Measurements from ENCODE around the gene RABEP1. TPM values are rescaled to one million over a fixed set of nuclear protein-coding genes. Genes with fewer than 3 reads are reported as not detected.
A peak's percentile ranks its signal among the peaks of the same experiment; 100 is the strongest.

The RABEP1 gene
- total RNA-seq, 2 experiments from 2014 or later: 60.7 to 60.8 TPM

- CTCF ChIA-PET: interaction anchor here (2.5 kb wide), 1 partner anchor 28 kb away, joined by 8 read pairs; the partner anchor contains the start of gene C1QBP
- Mint-ChIP-seq H3K27ac (peak overlapping the region; percentile 75), H3K36me3 (peaks cover 37% of the 10 kb centered on the region), H3K4me3 (peak overlapping the region; percentile 11), H3K27me3 (no peaks in the 10 kb centered on the region), H3K4me1 (ENCODE audit: low read depth) (peaks cover 44% of the 10 kb centered on the region), H3K9me3 (no peaks in the 10 kb centered on the region)
- POLR2A ChIA-PET: interaction anchor here (1.0 to 1.4 kb wide), 2 partner anchors 8 to 22 kb away, joined by 3 to 7 read pairs; partner anchors contain the start of gene NUP88
- peak; percentile 28 for DNase-seq
- intact Hi-C loops (cut with micrococcal nuclease): no loop called here
These were observed 128.6 kb downstream of the RABEP1 start for GRCh38 chr17:5410594-5411272.

- DNase-seq: no peak
- peaks cover 63% of the 10 kb centered on the region for H3K4me1 Mint-ChIP-seq (ENCODE audit: low read depth)
- no peaks in the 10 kb centered on the region for H3K9me3 Mint-ChIP-seq
- H3K27ac Mint-ChIP-seq: peak overlapping the region; percentile 77
- intact Hi-C loops (cut with micrococcal nuclease): no loop called here
- H3K36me3 Mint-ChIP-seq: peaks cover 46% of the 10 kb centered on the region
- CTCF ChIA-PET: interaction anchor here (0.7 to 3.5 kb wide), 2 partner anchors 14 to 26 kb away, joined by 3 to 13 read pairs; partner anchors contain the start of gene C1QBP
- H3K4me3 Mint-ChIP-seq: no peak overlapping the region
- H3K27me3 Mint-ChIP-seq: no peaks in the 10 kb centered on the region
- POLR2A ChIA-PET: no interaction called here
These were observed 131.6 kb downstream of the RABEP1 start for GRCh38 chr17:5413682-5414081.

- POLR2A ChIA-PET: interaction anchor here (1.1 kb wide), 1 partner anchor 69 kb away, joined by 6 read pairs; the partner anchor contains the start of genes DERL2 and MIS12
- peaks cover 61% of the 10 kb centered on the region for H3K4me1 Mint-ChIP-seq (ENCODE audit: low read depth)
- peaks cover 43% of the 10 kb centered on the region for H3K36me3 Mint-ChIP-seq
- H3K27ac Mint-ChIP-seq: no peak overlapping the region
- DNase-seq: no peak
- intact Hi-C loops (cut with micrococcal nuclease): loop anchor here (5.0 kb wide), 4 partner anchors 50 to 470 kb away; partner anchors contain the start of genes DHX33, PFN1 and ZNF594
- CTCF ChIA-PET: interaction anchor here (0.5 to 1.1 kb wide), 2 partner anchors 135 to 179 kb away, joined by 3 to 5 read pairs; no protein-coding TSS in a partner anchor
- H3K4me3 Mint-ChIP-seq: peak overlapping the region; percentile 56
- H3K27me3 Mint-ChIP-seq: no peaks in the 10 kb centered on the region
- no peaks in the 10 kb centered on the region for H3K9me3 Mint-ChIP-seq
These were observed 134.8 kb downstream of the RABEP1 start for GRCh38 chr17:5416901-5417300.

- Mint-ChIP-seq H3K4me3 (peak overlapping the region; percentile 99), H3K9me3 (no peaks in the 10 kb centered on the region), H3K27me3 (no peaks in the 10 kb centered on the region), H3K4me1 (ENCODE audit: low read depth) (peaks cover 53% of the 10 kb centered on the region), H3K27ac (peak overlapping the region; percentile 98), H3K36me3 (peaks cover 36% of the 10 kb centered on the region)
- peak; percentile 80 for DNase-seq
- CTCF ChIA-PET: interaction anchor here (0.9 to 2.1 kb wide), 2 partner anchors 20 to 22 kb away, joined by 5 to 26 read pairs; partner anchors contain the start of gene C1QBP
- intact Hi-C loops (cut with micrococcal nuclease): loop anchor here (1.0 to 5.0 kb wide), 6 partner anchors 20 to 472 kb away; partner anchors contain the start of genes C1QBP, DERL2, DHX33 and MIS12
- POLR2A ChIA-PET: interaction anchor here (0.6 to 2.4 kb wide), 7 partner anchors 8 to 67 kb away, joined by 4 to 30 read pairs (median 7); partner anchors contain the start of genes C1QBP, DERL2 and MIS12
These were observed 136.8 kb downstream of the RABEP1 start for GRCh38 chr17:5418858-5419355.

GRCh38 chr17:5419356-5419958 lies 137.4 kb downstream of the RABEP1 start, which contains the start of gene NUP88:
Gene NUP88 (minus strand): TSS chr17:5419662. CDS start chr17:5419650, 12 bp downstream.
- H3K27ac Mint-ChIP-seq: peak within 1 kb of the TSS; percentile 98
- peak; percentile 98 for DNase-seq
- ChIA-PET CTCF (interaction anchor here (0.9 to 2.1 kb wide), 2 partner anchors 19 to 21 kb away, joined by 5 to 26 read pairs; partner anchors contain the start of gene C1QBP), POLR2A (interaction anchor here (0.6 to 2.4 kb wide), 7 partner anchors 9 to 66 kb away, joined by 4 to 30 read pairs (median 7); partner anchors contain the start of genes C1QBP, DERL2 and MIS12)
- no peaks in the 10 kb centered on the region for H3K9me3 Mint-ChIP-seq
- intact Hi-C loops (cut with micrococcal nuclease): loop anchor here (1.0 to 5.0 kb wide), 6 partner anchors 20 to 472 kb away; partner anchors contain the start of genes C1QBP, DERL2, DHX33 and MIS12
- peak within 1 kb of the TSS; percentile 99 for H3K4me3 Mint-ChIP-seq
- H3K4me1 Mint-ChIP-seq (ENCODE audit: low read depth): peaks cover 50% of the 10 kb centered on the region
- peaks cover 37% of the 10 kb centered on the region for H3K36me3 Mint-ChIP-seq
- H3K27me3 Mint-ChIP-seq: no peaks in the 10 kb centered on the region

GRCh38 chr17:5419959-5420653 lies 138.0 kb downstream of the RABEP1 start, which contains the start of gene RPAIN:
Gene RPAIN (plus strand): TSS chr17:5420182. CDS start chr17:5420211, 29 bp downstream.
- Mint-ChIP-seq H3K27me3 (no peaks in the 10 kb centered on the region), H3K36me3 (peaks cover 40% of the 10 kb centered on the region), H3K4me1 (ENCODE audit: low read depth) (peaks cover 50% of the 10 kb centered on the region), H3K9me3 (no peaks in the 10 kb centered on the region), H3K4me3 (peak within 1 kb of the TSS; percentile 99), H3K27ac (peak within 1 kb of the TSS; percentile 98)
- intact Hi-C loops (cut with micrococcal nuclease): loop anchor here (1.0 to 5.0 kb wide), 6 partner anchors 19 to 473 kb away; partner anchors contain the start of genes C1QBP, DERL2, DHX33 and MIS12
- POLR2A ChIA-PET: interaction anchor here (1.0 to 2.4 kb wide), 6 partner anchors 9 to 66 kb away, joined by 4 to 30 read pairs (median 6); partner anchors contain the start of genes C1QBP, DERL2 and MIS12
- peak; percentile 93 for DNase-seq
- CTCF ChIA-PET: interaction anchor here (0.9 to 3.1 kb wide), 3 partner anchors 19 to 20 kb away, joined by 5 to 26 read pairs (median 17); partner anchors contain the start of gene C1QBP

GRCh38 chr17:5422505-5422904 lies 140.4 kb downstream of the RABEP1 start:
- CTCF ChIA-PET: interaction anchor here (3.1 kb wide), 1 partner anchor 17 kb away, joined by 17 read pairs; the partner anchor contains the start of gene C1QBP
- intact Hi-C loops (cut with micrococcal nuclease): no loop called here
- H3K27ac Mint-ChIP-seq: peak overlapping the region; percentile 9
- no peak overlapping the region for H3K4me3 Mint-ChIP-seq
- H3K36me3 Mint-ChIP-seq: peaks cover 48% of the 10 kb centered on the region
- no peaks in the 10 kb centered on the region for H3K27me3 Mint-ChIP-seq
- POLR2A ChIA-PET: no interaction called here
- DNase-seq: no peak
- no peaks in the 10 kb centered on the region for H3K9me3 Mint-ChIP-seq
- peaks cover 37% of the 10 kb centered on the region for H3K4me1 Mint-ChIP-seq (ENCODE audit: low read depth)

GRCh38 chr17:5424909-5425308 lies 142.8 kb downstream of the RABEP1 start:
- intact Hi-C loops (cut with micrococcal nuclease): no loop called here
- H3K4me3 Mint-ChIP-seq: no peak overlapping the region
- no peaks in the 10 kb centered on the region for H3K27me3 Mint-ChIP-seq
- no peak for DNase-seq
- ChIA-PET POLR2A (no interaction called here), CTCF (interaction anchor here (1.2 kb wide), 1 partner anchor 14 kb away, joined by 6 read pairs; the partner anchor contains the start of gene C1QBP)
- H3K36me3 Mint-ChIP-seq: peaks cover 45% of the 10 kb centered on the region
- H3K9me3 Mint-ChIP-seq: no peaks in the 10 kb centered on the region
- H3K4me1 Mint-ChIP-seq (ENCODE audit: low read depth): peaks cover 28% of the 10 kb centered on the region
- no peak overlapping the region for H3K27ac Mint-ChIP-seq

- Mint-ChIP-seq H3K27me3 (no peaks in the 10 kb centered on the region), H3K36me3 (peaks cover 46% of the 10 kb centered on the region), H3K9me3 (no peaks in the 10 kb centered on the region), H3K4me1 (ENCODE audit: low read depth) (peaks cover 23% of the 10 kb centered on the region), H3K4me3 (no peak overlapping the region), H3K27ac (no peak overlapping the region)
- DNase-seq: no peak
- ChIA-PET POLR2A (interaction anchor here (0.6 kb wide), 1 partner anchor 712 kb away, joined by 3 read pairs; no protein-coding TSS in a partner anchor), CTCF (interaction anchor here (1.1 kb wide), 1 partner anchor 14 kb away, joined by 4 read pairs; the partner anchor contains the start of gene C1QBP)
- intact Hi-C loops (cut with micrococcal nuclease): no loop called here
These were observed 143.7 kb downstream of the RABEP1 start for GRCh38 chr17:5425826-5426225.

GRCh38 chr17:5429191-5429887 lies 147.3 kb downstream of the RABEP1 start:
- ChIA-PET CTCF (interaction anchor here (2.9 kb wide), 1 partner anchor 10 kb away, joined by 14 read pairs; the partner anchor contains the start of gene C1QBP), POLR2A (interaction anchor here (1.3 kb wide), 1 partner anchor 10 kb away, joined by 4 read pairs; the partner anchor contains the start of genes NUP88 and RPAIN)
- DNase-seq: no peak
- peaks cover 54% of the 10 kb centered on the region for H3K36me3 Mint-ChIP-seq
- no peak overlapping the region for H3K4me3 Mint-ChIP-seq
- intact Hi-C loops (cut with micrococcal nuclease): no loop called here
- peaks cover 2% of the 10 kb centered on the region for H3K4me1 Mint-ChIP-seq (ENCODE audit: low read depth)
- H3K27ac Mint-ChIP-seq: peak overlapping the region; percentile 14
- H3K9me3 Mint-ChIP-seq: no peaks in the 10 kb centered on the region
- H3K27me3 Mint-ChIP-seq: no peaks in the 10 kb centered on the region
